NAMALWA (cell line): ENCODE measurements around the gene FAM234A.
"Not testable (repeated sequence)": the region's sequence is repeated elsewhere in the genome, so short reads cannot be mapped to it uniquely, and the experiment has no call there.

Source experiments
- DNase-seq: peaks from one replicate; pipeline ENCODE4 v3.0.0-alpha.2; 2015; ENCODE audit warnings: low spot score

Gene FAM234A

DNA sequence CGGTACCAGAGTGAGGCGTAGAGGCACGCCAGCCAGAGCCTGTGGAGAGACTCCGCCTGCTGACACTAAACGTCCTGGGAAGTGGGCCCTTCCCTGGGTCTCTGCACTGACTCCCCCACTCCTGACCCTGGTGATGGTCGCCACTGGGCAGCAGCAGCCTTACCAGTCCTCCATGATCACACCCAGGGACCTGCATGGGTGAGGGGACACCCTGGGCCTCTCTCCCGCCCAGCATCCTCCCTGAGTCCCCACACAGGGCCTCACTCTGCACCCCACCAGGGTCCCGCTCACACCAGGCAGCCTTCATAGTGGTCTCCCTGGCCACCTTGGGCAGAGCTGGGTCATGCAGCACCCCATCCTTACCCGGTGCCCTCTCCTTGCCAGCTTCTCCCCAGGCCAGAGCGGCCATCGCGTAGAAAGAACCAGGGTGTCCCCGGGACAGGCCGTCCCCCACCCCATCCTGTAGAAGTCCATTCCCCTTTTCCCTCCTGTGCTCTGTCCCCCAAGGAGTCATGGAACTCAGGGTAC lies 30.4 kb downstream of the FAM234A start:
- DNase-seq = no peak

GRCh38 chr16:265711-266110 lies 31.1 kb downstream of the FAM234A start:
- no peak for DNase-seq

GRCh38 chr16:266258-267164 lies 31.9 kb downstream of the FAM234A start:
- DNase-seq = no peak

GRCh38 chr16:267562-267961 lies 32.9 kb downstream of the FAM234A start:
- DNase-seq = not testable (repeated sequence)

DNA sequence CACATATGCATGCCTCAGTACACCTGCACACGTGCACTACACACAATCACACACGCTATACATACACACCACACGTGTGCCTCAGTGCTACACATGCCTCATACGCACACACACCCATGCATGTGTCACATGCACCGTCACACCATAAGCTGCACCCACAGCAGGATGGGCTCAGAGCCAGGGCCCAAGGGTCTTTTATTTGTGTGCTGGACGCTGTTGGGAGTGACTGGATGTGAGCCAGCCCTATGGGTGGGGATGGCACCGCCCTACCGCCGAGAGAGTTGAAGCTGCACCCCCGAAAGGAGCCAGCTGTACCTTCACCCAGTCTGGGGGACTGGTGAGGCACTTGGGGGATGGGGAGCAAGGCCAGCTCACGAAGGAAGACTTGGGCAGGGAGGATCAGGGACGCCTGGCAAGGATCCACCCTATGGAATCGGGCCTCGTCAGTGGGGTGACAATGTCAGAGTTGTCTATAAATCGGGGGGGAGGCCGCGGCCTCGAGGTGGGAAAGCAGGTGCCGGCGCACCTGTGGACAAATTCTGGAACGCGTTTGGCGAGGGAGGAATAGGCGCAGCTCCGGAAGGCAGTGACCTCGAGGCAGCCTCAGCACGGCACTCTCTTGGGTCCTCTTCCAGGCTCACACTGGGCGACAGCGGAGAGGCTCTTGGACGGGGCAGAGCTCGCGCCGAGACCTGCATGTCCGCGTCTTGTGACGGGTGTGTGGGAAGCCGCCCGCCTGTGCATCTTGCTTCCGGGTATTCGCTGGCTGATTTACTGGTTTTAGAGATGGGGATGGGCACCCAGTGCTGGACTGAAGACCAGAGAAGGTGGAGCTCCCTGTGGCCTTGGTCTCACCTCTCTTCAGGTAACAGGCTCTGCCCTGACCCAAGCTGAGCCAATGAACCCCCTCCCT lies 33.8 kb downstream of the FAM234A start:
- DNase-seq = no peak

DNA sequence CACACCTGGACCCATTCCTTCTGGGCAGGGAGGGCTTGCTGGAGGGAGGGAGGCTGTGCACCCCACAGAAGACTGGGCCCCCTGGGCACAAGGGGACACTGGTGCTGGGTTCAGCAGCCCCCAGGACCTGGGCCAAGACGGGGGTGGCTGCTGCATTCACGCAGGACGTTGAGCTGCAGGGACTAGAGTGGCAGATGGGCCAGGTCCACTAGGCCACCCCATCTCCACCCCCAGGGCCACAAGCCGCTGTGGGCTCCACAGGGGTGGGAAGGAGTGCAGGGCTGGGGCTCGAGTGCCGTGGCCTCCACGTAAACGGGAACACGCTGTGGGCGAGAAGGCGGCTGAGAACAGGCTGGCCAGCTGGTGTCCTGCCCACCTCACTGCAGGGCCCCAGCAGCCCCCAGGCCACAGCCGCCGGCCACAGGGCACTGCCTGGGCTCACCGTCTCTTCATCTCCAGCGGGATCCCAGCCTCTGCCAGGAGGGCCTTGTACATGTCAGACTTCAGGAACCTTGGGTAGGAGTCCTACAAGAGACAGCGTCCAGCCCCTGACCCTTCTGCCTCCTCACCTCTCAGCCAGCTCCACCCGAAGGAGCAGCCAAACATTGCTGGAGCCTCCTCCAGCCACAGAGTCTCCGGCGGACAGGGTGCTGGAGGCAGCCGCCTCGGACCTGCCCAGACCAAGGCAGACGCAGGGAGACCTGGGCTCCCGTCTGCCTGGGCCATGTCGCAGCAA lies 34.6 kb downstream of the FAM234A start:
- DNase-seq = no peak

DNA sequence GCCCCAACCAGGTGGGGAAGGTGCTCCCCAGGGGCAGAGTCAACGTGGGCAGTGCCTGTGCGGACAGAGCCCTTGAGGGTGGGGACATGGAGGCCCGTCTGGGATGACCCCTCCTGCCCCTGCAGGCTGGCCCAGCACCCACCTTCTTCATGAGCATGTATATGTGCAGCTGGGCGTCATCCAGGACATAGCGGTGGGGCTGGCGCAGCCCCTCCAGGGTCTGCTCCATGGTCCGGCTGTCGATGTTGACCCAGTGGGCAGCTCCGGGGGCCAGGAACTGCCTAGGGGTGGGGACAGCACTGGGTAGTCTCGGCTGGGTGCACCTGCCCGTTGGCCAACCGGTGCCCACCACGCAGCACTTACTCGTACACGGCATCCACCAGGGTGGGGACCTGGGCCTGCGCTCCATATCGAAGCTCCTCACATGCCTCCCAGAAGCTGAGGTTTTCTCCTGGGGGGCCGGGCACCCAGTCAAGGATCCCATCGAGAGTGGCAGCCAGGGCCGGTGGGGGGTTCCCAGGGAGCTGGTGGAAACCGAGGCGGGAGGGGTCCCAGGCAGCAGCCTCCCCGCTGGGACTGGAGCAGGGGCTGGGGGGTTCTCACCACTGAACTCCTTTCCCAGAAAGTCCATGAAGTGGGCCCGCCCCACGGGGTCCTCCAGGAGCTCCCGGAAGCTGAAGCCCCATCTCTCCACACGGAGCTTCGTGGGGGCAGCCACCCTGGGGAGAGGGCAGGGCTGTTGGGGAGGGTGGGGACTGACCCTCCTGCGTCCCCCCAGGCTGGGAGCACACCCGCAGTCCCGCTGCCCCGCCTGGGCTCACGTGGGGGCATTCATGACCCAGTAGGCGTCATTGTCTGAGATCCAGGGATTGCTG lies 36.0 kb downstream of the FAM234A start:
- DNase-seq = no peak

DNA sequence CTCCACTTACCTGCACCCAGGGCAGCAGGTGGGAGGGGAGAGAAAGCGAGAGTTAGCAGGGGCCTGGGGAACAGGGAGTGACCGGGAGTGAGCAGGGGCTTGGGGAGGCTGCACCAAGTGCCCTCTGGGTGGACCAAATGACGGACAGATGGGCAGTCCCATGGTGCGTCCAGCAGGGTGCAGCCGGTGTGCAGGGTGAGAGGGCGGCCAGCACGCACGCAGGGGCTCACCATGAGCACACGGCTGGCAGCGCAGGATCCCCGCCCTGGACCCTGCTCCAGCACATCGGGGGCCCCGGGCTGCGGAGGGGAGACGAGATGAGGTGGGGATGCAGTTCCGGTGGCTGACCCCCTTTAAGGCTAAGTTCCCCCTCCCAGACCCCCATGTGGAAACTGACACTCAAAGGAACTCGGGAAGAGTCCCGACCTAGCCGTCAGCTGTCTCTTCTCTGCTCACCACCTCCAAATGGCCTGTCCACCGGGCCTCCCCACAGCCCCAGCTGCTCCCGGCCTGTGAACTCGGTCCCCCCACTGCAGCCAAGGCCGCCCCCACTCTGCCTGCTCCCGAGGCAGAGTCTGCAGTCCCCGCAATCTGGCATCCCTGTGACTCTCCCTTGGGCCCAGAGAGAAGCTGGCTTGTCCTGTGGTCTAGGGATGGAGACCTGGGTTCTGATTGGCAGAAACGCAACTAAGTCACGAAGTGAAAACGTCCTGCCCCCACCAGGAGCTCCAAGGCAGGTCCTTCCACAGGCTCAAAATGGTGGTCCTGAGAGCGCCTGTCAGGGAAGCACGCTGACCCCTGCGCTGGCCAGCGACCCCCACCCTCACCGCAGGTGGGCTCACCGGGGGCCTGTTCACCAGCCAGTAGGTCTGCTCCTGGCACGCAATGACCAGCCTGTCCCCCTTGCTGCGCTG lies 38.3 kb downstream of the FAM234A start:
- no peak for DNase-seq

DNA sequence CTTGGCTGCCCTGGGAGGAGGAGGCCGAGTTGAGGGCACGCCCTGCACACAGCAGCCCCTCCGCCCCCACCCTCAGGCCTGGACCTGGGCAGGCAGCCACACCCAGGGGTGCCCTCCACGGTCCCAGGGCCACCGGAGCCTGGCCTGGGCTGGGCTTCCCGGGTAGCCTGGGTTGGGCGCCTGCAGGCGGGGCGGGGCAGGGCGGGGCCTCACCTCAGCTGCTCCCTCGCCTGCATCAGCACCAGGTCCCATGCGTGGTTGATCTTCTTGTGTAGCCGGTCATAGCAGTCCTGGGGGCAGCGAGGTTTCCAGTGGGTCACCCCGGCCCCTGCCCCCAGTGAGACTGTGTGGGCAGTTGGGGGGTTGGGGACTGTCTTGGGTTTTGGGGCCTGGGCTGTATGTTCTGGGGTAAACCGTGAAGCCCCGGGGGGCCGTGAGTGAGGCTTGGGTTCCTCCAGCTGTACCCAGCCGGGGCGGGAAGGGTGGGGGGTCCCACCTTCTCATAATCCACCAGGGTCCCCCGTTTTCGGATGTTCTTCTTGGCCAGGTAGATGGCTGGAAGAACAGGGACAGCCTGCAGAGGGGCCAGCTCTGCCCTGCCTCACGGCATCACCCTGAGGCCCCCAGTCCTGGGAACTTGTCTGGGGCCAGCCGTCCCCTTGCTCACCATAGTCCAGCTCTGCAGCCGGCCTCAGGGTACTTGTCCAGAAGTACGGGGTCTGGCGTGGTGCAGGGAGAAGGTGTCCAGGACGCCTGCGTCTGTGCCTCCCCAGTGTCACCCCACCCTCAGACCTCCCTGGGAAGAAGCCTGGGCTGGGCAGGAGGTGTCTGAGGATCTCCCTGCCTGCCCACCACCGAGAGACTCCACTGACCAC lies 39.2 kb downstream of the FAM234A start:
- DNase-seq = no peak

- no peak for DNase-seq
These were observed 40.5 kb downstream of the FAM234A start for GRCh38 chr16:275041-275641.

GRCh38 chr16:275786-276232 lies 41.2 kb downstream of the FAM234A start, which contains the start of gene RGS11:
Gene RGS11 (minus strand): TSS chr16:275944. CDS start chr16:275911, 33 bp downstream.
- no peak for DNase-seq

DNA sequence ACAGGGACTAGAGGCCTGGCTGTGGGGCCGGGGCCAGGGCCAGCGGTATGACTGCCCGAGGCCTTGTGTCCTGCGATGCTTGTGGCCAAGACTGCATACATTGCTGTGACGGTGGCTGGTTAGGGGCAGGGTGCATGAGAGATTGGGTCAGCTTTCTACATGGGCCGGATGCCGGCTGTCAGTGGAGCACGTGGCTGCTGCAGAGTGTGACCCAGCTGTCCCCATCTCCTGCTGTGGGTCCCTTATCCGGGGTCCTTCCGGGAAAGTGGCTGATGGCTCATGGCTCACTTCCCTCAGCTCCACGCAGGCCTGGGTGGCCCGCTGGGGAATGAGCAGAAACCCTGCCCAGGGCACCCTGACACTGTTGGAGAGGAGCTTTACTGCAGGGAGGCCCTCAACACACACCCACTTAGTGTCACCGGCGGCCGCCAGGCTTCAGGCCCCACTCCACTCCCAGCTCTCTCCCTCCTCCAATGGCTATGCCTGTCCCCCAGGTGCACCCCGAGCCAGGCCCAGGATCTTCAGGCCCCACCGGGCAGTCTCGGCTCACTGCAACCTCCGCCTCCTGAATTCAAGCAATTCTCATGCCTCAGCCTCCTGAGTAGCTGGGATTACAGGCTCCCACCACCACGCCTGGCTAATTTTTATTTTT lies 41.9 kb downstream of the FAM234A start:
- DNase-seq = no peak

GRCh38 chr16:278863-279366 lies 44.3 kb downstream of the FAM234A start:
- DNase-seq = peak; percentile 58

GRCh38 chr16:279531-279930 lies 44.9 kb downstream of the FAM234A start:
- no peak for DNase-seq

DNA sequence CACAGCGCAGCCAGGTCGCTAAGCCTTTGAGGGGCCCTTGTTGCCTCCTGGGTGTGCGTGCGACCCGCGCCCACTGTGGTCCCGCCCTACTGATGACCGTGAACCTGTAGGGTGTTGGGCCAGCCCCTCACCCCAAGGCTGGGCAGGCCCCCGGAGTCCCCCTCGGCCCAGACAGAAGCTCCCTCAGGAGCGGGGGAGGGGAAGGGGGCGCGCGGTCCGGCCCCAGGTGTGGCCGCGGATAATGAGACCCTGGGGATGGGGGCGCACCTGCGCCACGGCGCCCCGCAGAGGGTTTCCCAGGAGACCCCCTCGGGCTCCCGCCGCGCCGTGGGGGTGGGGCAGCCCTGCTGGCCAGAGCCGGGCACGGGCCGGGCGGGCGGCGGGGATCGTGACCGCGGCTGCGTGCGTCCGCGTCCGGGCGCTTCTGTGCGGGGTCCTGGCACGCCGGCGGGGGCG lies 45.4 kb downstream of the FAM234A start:
- DNase-seq = no peak

DNA sequence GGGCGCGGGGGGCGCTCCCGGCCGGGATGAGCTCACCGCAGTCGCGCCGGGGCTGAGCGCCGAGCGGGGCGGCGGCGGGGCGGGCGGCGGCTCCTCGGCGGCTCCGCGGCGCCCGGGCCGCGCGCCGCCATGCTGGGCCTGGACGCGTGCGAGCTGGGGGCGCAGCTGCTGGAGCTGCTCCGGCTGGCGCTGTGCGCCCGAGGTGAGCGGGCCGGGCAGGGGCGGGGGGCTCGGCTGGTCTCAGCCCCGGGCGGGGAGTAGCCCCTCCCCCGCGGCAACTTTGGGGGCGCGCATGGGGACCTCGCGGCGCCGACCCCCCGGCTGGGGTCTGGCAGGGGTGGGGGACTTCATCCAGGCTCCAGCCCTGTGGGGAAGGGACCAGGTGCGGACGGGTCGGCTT lies 45.9 kb downstream of the FAM234A start, which contains the start of gene ARHGDIG:
ARHGDIG (plus strand) TSS at position 40 of the 400 bp plus-strand sequence; CDS start at position 130, 90 bp downstream.
- no peak for DNase-seq

GRCh38 chr16:280991-281659 lies 46.5 kb downstream of the FAM234A start:
- DNase-seq = no peak
